Endothelial cell of umbilical vein (primary cell): ENCODE data around the gene RASAL2.

Experiments
- CTCF ChIP-seq, 2 donors: IDR thresholded peaks; 1 replicate in 1 of 2; 2 replicates in 1 of 2; pipeline ENCODE4 v1.5.1; 2011; ENCODE audit warnings: low read length in 2 of 2, mild to moderate bottlenecking in 2 of 2, moderate library complexity in 2 of 2, control low read depth in 1 of 2, inconsistent platforms in 1 of 2, low read depth in 1 of 2; ENCODE audit not compliant: insufficient read depth in 1 of 2; ENCODE audit errors: extremely low read depth in 1 of 2
- EZH2 ChIP-seq: IDR thresholded peaks from 2 replicates; pipeline ENCODE4 v1.6.1; 2012; ENCODE audit warnings: borderline replicate concordance, low read depth, mild to moderate bottlenecking, moderate library complexity, low read length, inconsistent platforms; ENCODE audit not compliant: severe bottlenecking
- FOS ChIP-seq: IDR thresholded peaks from 2 replicates; pipeline ENCODE4 v1.6.1; 2011; ENCODE audit warnings: mild to moderate bottlenecking, low read length, moderate library complexity, borderline replicate concordance; ENCODE audit not compliant: insufficient read depth
- MYC ChIP-seq: IDR thresholded peaks from one replicate; pipeline ENCODE4 v1.6.1; 2011; ENCODE audit warnings: mild to moderate bottlenecking, low read depth, low read length
- POLR2A ChIP-seq: IDR thresholded peaks from 2 replicates; pipeline ENCODE4 v1.6.1; 2012; ENCODE audit warnings: low read depth, mild to moderate bottlenecking, control low read depth, low read length
- POLR2AphosphoS5 ChIP-seq: IDR thresholded peaks from 2 replicates; pipeline ENCODE4 v1.6.1; 2012; ENCODE audit warnings: low read depth, mild to moderate bottlenecking, control low read depth, low read length, moderate library complexity; ENCODE audit not compliant: insufficient read depth

- TF ChIP-seq CTCF (IDR thresholded peaks at IDR 0.05; ENCODE audit: extremely low read depth in 1 of 2, insufficient read depth in 1 of 2, low read depth in 1 of 2, low read length in 2 of 2), result no peak
- no peak for TF ChIP-seq POLR2A
- no peak for TF ChIP-seq EZH2
- TF ChIP-seq MYC, result no peak
- TF ChIP-seq POLR2AphosphoS5, result no peak
- no peak for TF ChIP-seq FOS
These were observed 79.0 kb downstream of the RASAL2 start for GRCh38 chr1:178172939-178173338.
